HG03060 (cell line): ENCODE measurements around the gene HILPDA.
"Not testable (repeated sequence)": the region's sequence is repeated elsewhere in the genome, so short reads cannot be mapped to it uniquely, and the experiment has no call there.

Experiments used
- ATAC-seq: cut with Tn5 transposase; IDR thresholded peaks from one replicate; pipeline ENCODE4 v1.9.1; 2021; ENCODE audit warnings: low read depth, moderate number of reproducible peaks; ENCODE audit not compliant: unreplicated experiment

HILPDA gene

DNA sequence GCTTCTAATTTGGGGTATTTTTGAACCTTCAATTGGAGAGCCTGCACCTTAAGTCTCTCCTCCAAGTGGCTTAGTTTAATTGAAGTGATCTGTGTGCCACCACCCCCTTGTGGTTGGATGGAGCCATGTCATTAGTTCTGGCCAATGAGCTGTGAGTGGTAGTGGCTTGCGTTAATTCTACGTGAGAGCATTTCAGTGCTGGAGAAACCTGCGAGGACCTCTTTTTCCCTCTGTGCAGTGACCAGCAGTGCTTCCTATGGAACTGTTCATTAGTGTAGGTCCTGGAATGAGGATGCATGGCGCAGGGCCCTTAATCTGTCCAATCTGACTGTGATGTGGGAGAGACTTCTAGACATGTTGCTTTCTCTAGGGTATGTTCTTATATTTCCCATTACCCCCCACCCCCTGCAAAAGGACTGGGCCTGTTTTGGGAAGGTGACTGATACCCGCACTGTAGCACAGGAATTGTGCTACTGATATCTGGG lies 3.8 kb downstream of the HILPDA start:
- no peak for ATAC-seq

GRCh38 chr7:128462460-128462859 lies 6.8 kb downstream of the HILPDA start:
- ATAC-seq, result no peak

GRCh38 chr7:128463345-128463744 lies 7.7 kb downstream of the HILPDA start:
- not testable (repeated sequence) for ATAC-seq

DNA sequence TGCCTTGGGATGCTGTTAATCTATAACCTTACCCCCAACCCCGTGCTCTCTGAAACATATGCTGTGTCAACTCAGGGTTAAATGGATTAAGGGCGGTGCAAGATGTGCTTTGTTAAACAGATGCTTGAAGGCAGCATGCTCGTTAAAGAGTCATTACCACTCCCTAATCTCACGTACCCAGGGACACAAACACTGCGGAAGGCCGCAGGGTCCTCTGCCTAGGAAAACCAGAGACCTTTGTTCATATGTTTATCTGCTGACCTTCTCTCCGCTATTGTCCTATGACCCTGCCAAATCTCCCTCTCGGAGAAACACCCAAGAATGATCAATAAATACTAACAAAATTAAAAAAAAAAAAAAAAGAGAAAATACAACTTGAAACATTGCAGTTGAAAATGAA lies 8.3 kb downstream of the HILPDA start:
- ATAC-seq, result not testable (repeated sequence)

DNA sequence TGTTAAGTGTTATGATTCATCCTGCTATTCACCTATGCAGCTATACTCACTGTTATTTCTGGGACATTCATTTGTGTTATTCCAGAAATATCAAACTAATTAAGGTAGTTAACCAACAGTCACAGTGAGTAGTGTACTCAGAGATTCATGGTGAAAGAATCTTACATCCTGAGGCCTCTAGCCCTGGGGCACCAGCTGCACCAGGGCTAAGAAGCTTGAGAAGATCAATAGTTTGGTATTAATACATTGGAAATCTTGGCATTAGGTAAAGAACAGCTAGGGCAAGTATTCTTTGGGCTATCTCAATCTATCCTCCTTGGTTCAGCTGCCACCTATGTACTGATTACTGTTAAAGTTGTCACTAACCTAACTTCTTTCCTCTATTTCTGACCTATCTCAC lies 11.2 kb downstream of the HILPDA start:
- not testable (repeated sequence) for ATAC-seq

- peak; percentile 79 for ATAC-seq
These were observed 21.0 kb downstream of the HILPDA start, which contains the start of gene METTL2B for GRCh38 chr7:128476402-128477335. TSS of gene METTL2B (plus strand) at chr7:128476748. CDS start at chr7:128476766, 18 bp downstream.

- ATAC-seq, result not testable (repeated sequence)
These were observed 21.6 kb downstream of the HILPDA start for GRCh38 chr7:128477336-128477690.

DNA sequence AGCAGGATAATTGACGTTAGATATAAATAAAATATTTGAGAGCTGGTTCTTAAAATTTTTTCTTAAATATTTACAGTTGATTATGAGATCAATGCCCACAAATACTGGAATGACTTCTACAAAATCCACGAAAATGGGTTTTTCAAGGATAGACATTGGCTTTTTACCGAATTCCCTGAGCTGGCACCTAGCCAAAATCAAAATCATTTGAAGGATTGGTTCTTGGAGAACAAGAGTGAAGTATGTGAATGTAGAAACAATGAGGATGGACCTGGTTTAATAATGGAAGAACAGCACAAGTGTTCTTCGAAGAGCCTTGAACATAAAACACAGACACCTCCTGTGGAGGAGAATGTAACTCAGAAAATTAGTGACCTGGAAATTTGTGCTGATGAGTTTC lies 23.4 kb downstream of the HILPDA start:
- ATAC-seq, result not testable (repeated sequence)

GRCh38 chr7:128488134-128488533 lies 32.5 kb downstream of the HILPDA start:
- not testable (repeated sequence) for ATAC-seq

DNA sequence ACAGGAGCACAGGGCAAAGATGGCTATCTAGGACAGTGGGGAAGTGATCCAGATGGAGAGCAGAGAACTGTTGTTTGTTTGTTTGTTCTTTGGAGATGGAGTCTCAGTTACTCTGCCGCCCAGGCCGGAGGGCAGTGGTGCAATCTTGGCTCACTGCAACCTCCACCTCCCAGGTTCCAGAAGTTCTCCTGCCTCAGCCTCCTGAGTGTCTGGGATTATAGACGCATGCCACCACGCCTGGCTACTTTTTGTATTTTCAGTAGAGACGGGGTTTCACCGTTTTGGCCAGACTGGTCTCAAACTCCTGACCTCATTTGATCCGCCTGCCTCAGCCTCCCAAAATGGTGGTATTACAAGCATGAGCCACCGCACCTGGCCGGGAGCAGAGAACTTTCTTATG lies 41.7 kb downstream of the HILPDA start:
- ATAC-seq, result no peak

GRCh38 chr7:128505416-128505815 lies 49.7 kb downstream of the HILPDA start:
- ATAC-seq, result not testable (repeated sequence)

- ATAC-seq, result not testable (repeated sequence)
These were observed 51.1 kb downstream of the HILPDA start for GRCh38 chr7:128506819-128507218.

- not testable (repeated sequence) for ATAC-seq
These were observed 51.8 kb downstream of the HILPDA start for GRCh38 chr7:128507321-128507993.
